Right cardiac atrium (tissue), 5 donors: ENCODE measurements around the gene DGCR6. TPM values are rescaled to one million over a fixed set of nuclear protein-coding genes. Genes with fewer than 3 reads are reported as not detected.
"Not testable (repeated sequence)": the region's sequence is repeated elsewhere in the genome, so short reads cannot be mapped to it uniquely, and the experiment has no call there.

Experiments
- ATAC-seq, 2 donors: fragments of 200-7000 bp; cut with Tn5 transposase; one replicate each; pipeline versions ENCODE4 v1.8.0 to v1.9.1; 2020; ENCODE audit warnings: moderate library complexity in 2 of 2, mild to moderate bottlenecking in 1 of 2
- DNase-seq, 3 donors: peaks; one replicate each; pipeline ENCODE4 v3.0.0-alpha.2; 2020
- H3K27ac ChIP-seq: one replicate; pipeline ENCODE4 v1.5.1; 2013; ENCODE audit warnings: mild to moderate bottlenecking, low read length, control low read depth, moderate library complexity
- H3K27me3 ChIP-seq: one replicate; pipeline ENCODE4 v1.6.1; 2013; ENCODE audit not compliant: control insufficient read depth, insufficient read depth
- H3K4me1 ChIP-seq: one replicate; pipeline ENCODE4 v1.6.1; 2013; ENCODE audit warnings: low read length; ENCODE audit not compliant: control insufficient read depth, insufficient read depth
- H3K4me3 ChIP-seq: one replicate; pipeline ENCODE4 v1.5.1; 2013; ENCODE audit warnings: low read length, control low read depth
- H3K9me3 ChIP-seq: one replicate; pipeline ENCODE4 v1.6.1; 2013; ENCODE audit warnings: low read length; ENCODE audit not compliant: control insufficient read depth
- WGBS: extraction: QIAGEN DNeasy Blood & Tissue Kit; methylation state at CpG from one replicate; pipeline ENCODE4 v1.1.7; 2013; 5-methylcytosine and 5-hydroxymethylcytosine counted together
- intact Hi-C, 4 donors: fragments of 100-400 bp; cut with DNase I; formaldehyde crosslinking; loops; one replicate each; pipeline versions ENCODE4 v1.11.0 to v1.14.0; 2022 to 2023
- polyA plus RNA-seq: library from polyadenylated mRNA; stranded (reverse); fragments of 200-250 nt; gene quantifications from one replicate; pipeline ENCODE4 v1.2.3, GENCODE V29; 2013
- total RNA-seq, 4 donors: library from RNA; stranded (reverse); fragmentation: NEBNext Ultra II Directional; extraction: Animal tissue kit (Norgen Biotek cat#: 25700); gene quantifications; one replicate each; pipeline ENCODE4 v1.2.1, GENCODE V29; 2021
- donor health status: healthy with polysubstance abuse.
- donor health status: DM: no; HTN: yes; CAD: no.
- donor health status: DM: no; HTN: no; CAD: no.
- donor health status: DM: no; HTN: yes; CAD: no; lungs with severe emphysema.
- donor health status: DM: yes; HTN: yes; CAD: no.

DGCR6 gene
- total and polyA plus RNA-seq, 5 donors: 2.8 to 11.2 (median 6.0) TPM

DNA sequence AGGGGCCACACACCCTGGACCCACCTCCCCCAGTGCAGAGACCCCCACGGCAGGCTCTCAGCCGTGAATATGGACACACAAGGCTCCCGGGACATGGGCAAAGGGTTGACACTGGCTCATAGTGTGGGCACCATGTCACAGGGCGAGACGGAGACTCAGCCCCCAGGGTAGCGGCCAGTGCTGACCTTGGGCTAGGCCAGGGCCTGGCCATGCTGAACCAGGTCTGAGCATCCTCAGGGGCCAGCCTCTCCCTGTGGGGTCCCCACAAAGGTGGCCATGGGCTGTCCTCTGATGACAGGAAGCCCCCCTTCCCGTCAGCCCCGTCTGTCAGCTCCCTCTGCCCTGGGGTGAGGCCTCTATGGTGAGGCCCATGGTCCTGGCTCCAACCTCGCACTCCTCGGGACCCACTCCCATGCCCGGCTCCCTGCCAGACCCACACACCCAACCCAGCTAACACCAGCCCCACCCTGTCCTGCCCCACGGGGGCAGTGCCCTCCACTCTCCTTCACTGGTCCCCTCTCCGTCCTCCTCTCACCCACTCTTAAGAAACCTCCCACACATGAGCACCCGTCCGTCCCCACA lies 49.0 kb downstream of the DGCR6 start:
- DNase-seq: peak; percentile 10 to 38 (median 37)
- peak in 1 of 2 donors; percentile 6 for ATAC-seq
- WGBS: 81% methylated on average over 15 of the region's 15 CpGs
- Histone ChIP-seq H3K4me3 (no peak overlapping the region), H3K4me1 (no peaks in the 10 kb centered on the region), H3K9me3 (no peaks in the 10 kb centered on the region), H3K27ac (no peak overlapping the region), H3K27me3 (no peaks in the 10 kb centered on the region)
- intact Hi-C loops: no loop called here

DNA sequence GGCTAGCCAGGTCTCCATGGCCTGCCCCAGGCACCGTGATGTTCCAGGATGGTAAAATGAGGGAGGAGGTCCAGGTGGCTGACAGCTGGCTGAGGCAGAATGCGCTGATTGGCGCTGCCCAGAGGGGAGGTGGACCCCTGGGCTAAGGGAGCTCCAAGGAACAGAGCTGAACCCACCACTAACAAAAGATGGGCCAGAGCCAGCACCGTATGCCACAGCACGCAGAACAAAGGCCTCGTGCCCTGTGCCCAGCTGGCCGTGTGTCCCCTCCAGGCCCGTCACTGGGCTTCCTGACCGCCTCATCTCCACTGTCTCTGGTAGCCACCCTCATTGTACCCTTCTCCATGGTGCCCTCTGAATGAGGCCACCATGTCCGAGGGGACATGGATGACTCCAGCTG lies 49.6 kb downstream of the DGCR6 start:
- WGBS: 90% methylated on average over 10 of the region's 10 CpGs
- Histone ChIP-seq H3K4me3 (no peak overlapping the region), H3K27ac (no peak overlapping the region), H3K9me3 (no peaks in the 10 kb centered on the region), H3K27me3 (no peaks in the 10 kb centered on the region), H3K4me1 (no peaks in the 10 kb centered on the region)
- intact Hi-C loops: no loop called here
- DNase-seq: peak; percentile 6 to 23 (median 16)
- ATAC-seq: no peak

DNA sequence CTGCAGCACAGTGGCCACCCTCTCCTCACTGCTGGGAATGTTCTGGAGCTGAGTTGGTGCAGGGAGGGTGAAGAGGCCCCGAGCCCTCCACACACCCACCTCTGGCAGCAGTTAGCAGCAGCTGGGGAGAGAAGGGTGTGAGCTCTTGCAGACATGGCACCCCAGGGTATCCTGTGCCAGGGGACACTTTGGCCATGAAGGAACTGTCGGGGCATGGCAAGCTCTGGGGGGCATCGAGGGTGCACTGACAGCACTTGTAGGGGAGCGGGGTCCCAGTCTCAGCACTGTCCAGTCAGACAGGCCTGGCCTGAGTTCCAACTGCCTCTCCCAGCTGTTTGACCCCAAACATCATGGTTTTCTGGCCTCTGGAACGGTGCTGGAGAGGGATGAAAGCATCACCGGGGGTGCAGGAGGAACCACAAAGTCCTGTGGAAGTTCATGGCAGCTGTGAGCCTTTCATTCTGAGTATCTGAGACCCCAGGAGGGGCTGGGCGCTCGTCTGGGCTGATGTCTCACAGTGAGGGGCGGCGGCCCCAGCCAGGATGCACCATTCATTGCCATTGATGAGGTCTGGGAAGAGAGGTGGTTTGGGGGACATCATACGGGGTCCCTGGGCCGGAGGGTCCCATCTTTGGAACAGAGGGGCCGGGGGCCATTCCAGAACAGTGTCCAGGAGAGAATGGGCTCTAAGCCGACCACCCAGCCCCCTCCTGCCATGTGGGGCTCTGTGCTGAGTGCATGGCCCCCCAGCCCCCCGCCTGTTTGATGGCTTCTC lies 50.2 kb downstream of the DGCR6 start:
- H3K4me1 ChIP-seq, H3K4me3 ChIP-seq, H3K9me3 ChIP-seq, ATAC-seq, H3K27me3 ChIP-seq, H3K27ac ChIP-seq, intact Hi-C loops: not testable (repeated sequence)
- DNase-seq: peak; percentile 5 to 26 (median 24)
- WGBS: 67% methylated on average over 15 of the region's 15 CpGs

DNA sequence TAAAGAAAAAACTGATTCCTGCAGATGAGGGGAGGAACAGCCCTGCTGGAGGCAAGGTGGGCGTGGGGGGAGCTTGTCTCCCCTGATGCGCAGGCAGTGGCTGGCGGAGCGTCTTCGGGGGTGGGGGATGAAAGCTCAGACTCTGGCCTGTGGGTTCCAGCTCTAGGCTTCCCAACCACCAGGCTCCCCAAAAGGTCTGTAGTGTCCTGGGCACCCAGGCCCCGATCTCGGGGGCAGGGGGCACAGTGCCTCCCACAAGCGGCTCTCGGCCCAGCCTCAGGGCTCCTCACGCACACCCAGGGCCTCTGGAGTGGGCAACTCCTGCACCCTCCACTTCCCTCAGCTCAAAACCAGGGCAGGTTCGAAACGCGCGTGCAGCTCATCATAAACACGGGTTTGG lies 50.8 kb downstream of the DGCR6 start:
- H3K27me3 ChIP-seq, H3K9me3 ChIP-seq, H3K27ac ChIP-seq, ATAC-seq, H3K4me1 ChIP-seq, H3K4me3 ChIP-seq, intact Hi-C loops: not testable (repeated sequence)
- peak in 1 of 3 donors; percentile 7 for DNase-seq
- WGBS: 69% methylated on average over 15 of the region's 15 CpGs

DNA sequence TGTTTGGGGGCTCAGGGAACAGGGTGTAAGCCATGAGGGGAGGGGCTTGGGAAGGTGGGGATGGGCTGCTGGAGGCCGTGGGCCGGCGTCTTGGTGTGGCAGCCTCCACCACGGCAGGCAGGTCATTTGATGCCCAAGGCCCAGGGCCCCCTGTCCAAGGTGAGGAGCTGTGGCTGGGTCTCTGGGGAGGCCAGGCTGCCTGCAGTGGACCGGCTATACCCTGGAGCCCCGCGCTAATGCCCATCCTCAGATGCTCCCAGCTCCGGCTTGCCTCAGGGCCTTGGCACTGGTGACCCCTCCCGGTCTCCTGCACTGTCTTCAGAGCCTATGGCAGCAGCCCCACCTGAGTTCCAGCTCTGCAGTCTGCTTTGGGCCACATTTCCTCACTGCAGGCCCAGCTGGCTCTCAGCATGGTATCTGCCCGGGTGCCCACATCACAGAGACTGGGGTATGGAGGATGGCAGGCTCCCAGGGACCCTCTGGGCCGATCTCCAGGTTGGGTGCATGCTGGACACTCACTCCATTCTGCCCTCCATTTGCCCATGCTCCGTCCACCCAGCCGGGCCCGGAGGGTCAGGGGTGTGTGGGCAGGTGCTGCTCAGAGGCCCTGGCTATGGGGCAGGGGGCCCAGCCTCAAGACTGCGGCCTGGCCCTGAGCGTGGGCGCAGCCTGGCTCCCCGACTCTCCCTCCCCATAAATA lies 51.7 kb downstream of the DGCR6 start:
- H3K27me3 ChIP-seq, intact Hi-C loops, H3K4me1 ChIP-seq, H3K9me3 ChIP-seq, H3K27ac ChIP-seq, ATAC-seq, H3K4me3 ChIP-seq: not testable (repeated sequence)
- peak in 2 of 3 donors; percentile 29 to 49 for DNase-seq
- WGBS: 72% methylated on average over 15 of the region's 18 CpGs

DNA sequence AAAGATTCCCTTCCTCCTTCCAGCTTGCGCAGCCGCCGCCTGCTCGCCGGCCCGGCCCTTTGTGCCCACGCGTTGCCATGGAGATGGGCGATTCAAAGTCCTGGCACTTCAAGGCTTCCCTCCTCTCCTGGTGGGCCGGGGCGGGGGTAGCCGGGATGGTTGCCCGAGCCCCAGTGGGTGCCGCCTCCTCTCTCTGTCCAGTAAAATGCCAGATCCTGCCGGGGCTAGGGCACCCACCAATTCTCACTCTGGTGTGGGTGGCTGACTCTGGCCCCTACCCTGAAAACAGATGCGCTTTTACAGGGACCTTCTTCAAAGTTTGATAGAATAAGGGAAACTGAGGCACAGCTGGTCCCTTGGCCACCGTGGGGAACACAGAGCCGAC lies 52.2 kb downstream of the DGCR6 start:
- H3K4me3 ChIP-seq, H3K27ac ChIP-seq, H3K4me1 ChIP-seq, ATAC-seq, intact Hi-C loops, H3K9me3 ChIP-seq, H3K27me3 ChIP-seq: not testable (repeated sequence)
- DNase-seq: peak in 1 of 3 donors; percentile 23
- 77% methylated on average over 17 of the region's 18 CpGs for WGBS

DNA sequence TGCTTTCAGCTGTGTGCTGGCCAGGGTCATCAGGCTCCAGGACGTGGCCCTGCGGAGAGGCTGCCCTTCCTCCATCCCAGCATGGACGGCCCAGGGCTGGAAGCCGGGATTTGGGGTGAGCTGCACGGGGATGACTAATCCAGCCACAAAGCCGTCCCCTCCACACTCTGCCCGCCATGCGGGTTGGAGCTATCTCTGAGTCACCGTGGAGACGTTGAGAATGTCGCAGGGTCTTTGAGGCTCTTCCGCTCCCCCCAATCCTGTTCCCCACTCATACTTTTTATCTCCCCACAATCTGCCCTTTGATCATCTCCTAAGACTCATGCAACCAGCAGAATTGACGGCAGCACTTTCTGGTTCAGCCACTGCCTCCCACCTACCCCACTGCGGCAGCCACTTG lies 52.6 kb downstream of the DGCR6 start:
- ATAC-seq, H3K27me3 ChIP-seq, H3K9me3 ChIP-seq, H3K4me1 ChIP-seq, H3K4me3 ChIP-seq, intact Hi-C loops, H3K27ac ChIP-seq: not testable (repeated sequence)
- 61% methylated on average over 14 of the region's 14 CpGs for WGBS
- peak in 1 of 3 donors; percentile 20 for DNase-seq

DNA sequence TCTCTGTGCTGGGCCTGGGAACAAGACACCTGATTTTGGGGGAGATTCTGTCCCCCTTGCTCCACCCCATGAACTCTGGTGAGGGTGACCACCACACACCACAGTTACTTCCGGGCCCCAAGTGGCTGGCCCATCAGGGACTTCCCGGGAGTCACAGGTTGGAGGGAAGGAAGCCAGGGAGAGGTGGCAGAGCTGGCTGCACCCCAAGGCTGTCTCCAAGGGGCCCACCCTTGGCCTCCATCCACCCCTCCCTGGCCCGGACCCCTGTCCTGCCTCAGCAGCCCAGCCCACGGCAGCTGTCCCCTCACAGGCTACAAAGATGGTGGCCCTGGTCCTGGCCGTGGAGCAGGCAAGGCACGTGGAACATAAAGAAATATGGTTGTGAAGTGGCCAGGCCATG lies 53.1 kb downstream of the DGCR6 start:
- not testable (repeated sequence) for H3K27ac ChIP-seq, H3K4me3 ChIP-seq

DNA sequence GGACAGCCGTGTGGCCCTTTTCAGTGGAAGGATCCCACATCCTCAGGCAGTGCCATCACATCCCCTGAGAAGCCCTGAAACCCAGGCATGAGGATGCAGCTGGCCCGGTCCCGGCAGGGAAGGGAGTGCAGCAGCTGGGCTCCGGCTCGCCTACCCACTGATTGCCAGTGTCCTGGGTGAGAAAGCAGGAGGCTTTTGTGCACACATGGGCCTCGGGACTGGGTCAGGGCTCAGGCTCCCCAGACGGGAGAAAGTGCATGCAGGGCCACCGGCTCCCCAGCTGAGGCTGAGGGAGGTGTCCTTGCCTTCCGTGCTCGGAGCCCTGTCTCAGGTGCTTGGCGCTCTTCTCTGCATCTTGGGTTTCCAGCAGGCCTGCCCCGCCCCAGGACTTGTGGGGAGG lies 53.6 kb downstream of the DGCR6 start:
- H3K4me3 ChIP-seq, H3K9me3 ChIP-seq, H3K27me3 ChIP-seq, H3K27ac ChIP-seq, ATAC-seq, H3K4me1 ChIP-seq, intact Hi-C loops: not testable (repeated sequence)
- 68% methylated on average over 12 of the region's 12 CpGs for WGBS
- DNase-seq: peak in 1 of 3 donors; percentile 25

More for the DNA sequence above, 53.1 kb downstream of the DGCR6 start:
- intact Hi-C loops, H3K27me3 ChIP-seq, ATAC-seq, H3K4me1 ChIP-seq, H3K9me3 ChIP-seq: not testable (repeated sequence)
- peak in 1 of 3 donors; percentile 15 for DNase-seq
- 74% methylated on average over 6 of the region's 6 CpGs for WGBS

DNA sequence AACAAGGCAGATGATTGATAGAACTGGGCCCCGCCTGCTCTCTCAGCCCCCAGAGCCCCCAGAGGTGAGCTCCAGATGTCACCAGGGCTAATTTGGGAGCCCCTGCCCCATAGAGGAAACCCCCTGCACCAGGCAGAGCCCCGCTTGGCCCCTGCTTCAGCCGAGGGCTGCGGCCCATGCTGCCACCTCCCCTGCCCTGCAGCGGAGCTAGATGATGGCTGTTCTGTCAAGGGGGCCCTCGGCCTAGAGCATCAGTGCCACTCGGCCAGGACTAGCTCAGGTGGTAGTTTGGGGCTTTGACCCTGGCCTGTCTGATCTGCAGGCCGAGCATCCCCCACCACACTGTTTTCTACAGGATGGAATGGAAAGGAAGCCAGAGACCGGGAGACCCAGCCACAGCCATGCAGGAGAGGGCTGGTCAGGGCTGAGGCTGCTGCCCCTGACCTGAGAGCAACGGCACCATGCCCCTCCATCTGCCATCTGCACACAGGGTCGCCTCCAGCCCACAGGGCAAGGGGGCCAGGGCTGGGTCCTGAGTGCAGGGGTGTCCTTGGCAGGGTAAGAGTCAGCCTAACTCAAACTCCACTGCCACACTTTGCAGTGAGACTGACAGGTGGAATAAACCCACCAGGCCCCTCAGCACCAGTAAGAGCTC lies 54.2 kb downstream of the DGCR6 start:
- H3K4me1 ChIP-seq, H3K9me3 ChIP-seq, H3K27ac ChIP-seq, H3K27me3 ChIP-seq, H3K4me3 ChIP-seq, ATAC-seq, intact Hi-C loops: not testable (repeated sequence)
- peak in 1 of 3 donors; percentile 24 for DNase-seq
- WGBS: 71% methylated on average over 10 of the region's 11 CpGs

DNA sequence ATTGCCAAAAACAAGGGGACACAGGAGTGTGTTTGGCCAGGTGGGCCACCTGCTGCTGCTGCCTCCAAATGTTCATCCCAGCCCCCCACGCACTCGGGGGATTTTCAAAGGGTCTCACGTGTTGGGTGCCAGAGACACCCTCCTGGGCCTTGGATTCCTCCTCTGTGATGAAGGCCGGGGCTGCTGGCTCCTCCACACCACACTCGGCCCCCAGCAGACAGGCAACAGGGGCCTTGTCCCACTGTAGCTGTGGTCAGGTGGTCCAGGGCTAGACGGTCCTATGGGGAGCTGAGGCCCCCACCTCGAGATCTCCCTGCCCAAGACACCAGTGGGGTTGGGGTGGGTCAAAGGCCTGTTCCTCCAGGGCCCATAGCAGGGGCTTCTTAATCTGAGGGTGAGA lies 55.1 kb downstream of the DGCR6 start:
- H3K27ac ChIP-seq, H3K27me3 ChIP-seq, H3K9me3 ChIP-seq, H3K4me1 ChIP-seq, intact Hi-C loops, ATAC-seq, H3K4me3 ChIP-seq: not testable (repeated sequence)
- 70% methylated on average over 7 of the region's 7 CpGs for WGBS
- DNase-seq: peak in 1 of 3 donors; percentile 12
